ENCODE data around the gene CTNNA1. TPM values are rescaled to one million over a fixed set of nuclear protein-coding genes. Genes with fewer than 3 reads are reported as not detected.

CTNNA1 gene
- polyA plus RNA-seq, 1 donor (not counting 4 experiments of a cell fraction or from before 2014, with no cell fraction given), result 119 TPM

DNA sequence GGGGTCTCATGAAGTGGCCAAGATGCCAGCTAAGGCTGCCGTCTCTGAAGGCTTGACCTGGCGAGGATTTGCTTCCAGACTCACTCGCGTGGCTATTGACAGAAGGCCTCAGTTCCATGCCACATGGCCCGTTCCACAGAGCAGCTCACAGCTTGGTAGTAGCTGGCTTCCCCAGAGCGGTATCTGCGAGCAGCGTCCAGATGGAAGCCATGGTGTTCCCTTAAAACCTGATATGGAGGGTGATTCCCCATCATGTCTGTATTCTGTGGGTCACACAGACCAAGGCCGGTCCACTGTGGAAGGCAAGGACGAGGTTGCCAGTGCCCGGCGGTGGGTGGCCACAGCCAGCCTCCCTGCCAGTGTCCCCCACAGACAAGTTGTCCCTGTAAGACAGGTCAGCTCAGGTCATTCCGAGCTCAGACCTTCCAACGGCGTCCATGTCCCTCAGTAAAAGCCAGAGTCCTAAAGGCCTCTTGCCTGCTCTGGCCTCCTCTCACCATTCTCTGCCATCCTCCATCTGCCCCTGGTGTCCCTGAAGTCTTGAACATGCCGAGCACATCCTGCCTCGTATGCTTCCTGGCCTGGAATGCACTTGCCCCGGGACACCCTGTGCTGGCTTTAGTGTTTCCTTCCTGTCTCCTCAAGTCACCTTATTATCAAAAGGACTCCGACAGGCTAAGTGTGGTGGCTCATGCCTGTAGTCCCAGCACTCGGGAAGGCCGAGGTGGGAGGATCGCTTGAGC is 183.2 kb downstream of the CTNNA1 start:
- TF ChIP-seq, protein P1, sequence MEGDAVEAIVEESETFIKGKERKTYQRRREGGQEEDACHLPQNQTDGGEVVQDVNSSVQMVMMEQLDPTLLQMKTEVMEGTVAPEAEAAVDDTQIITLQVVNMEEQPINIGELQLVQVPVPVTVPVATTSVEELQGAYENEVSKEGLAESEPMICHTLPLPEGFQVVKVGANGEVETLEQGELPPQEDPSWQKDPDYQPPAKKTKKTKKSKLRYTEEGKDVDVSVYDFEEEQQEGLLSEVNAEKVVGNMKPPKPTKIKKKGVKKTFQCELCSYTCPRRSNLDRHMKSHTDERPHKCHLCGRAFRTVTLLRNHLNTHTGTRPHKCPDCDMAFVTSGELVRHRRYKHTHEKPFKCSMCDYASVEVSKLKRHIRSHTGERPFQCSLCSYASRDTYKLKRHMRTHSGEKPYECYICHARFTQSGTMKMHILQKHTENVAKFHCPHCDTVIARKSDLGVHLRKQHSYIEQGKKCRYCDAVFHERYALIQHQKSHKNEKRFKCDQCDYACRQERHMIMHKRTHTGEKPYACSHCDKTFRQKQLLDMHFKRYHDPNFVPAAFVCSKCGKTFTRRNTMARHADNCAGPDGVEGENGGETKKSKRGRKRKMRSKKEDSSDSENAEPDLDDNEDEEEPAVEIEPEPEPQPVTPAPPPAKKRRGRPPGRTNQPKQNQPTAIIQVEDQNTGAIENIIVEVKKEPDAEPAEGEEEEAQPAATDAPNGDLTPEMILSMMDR (optimal IDR thresholded peaks at IDR 0.05 in 1 of 3, IDR thresholded peaks at IDR 0.05 in 1 of 3, conservative IDR thresholded peaks at IDR 0.05 in 1 of 3; ENCODE audit: extremely low read depth in 1 of 3, insufficient read depth in 2 of 3, low read length in 3 of 3), result no peak
- TF ChIP-seq EZH2 (IDR thresholded peaks at IDR 0.05; ENCODE audit: low read length), result no peak
- Histone ChIP-seq H4K20me1 (ENCODE audit: control insufficient read depth, extremely low read depth, insufficient read depth, low read length) (no peaks in the 10 kb centered on the region), H3K9ac (ENCODE audit: control insufficient read depth, extremely low read depth, insufficient read depth, low read length) (no peak overlapping the region), H3K36me3 (ENCODE audit: control insufficient read depth in 2 of 2, extremely low read depth in 1 of 2, insufficient read depth in 2 of 2, low read length in 2 of 2) (peaks cover 18 to 24% of the 10 kb centered on the region in 2 experiments), H3K4me1 (ENCODE audit: control insufficient read depth, extremely low read depth, insufficient read depth, low read length) (no peaks in the 10 kb centered on the region), H3K4me3 (ENCODE audit: control insufficient read depth in 2 of 3, extremely low read depth in 1 of 3, insufficient read depth in 2 of 3, low read depth in 1 of 3, low read length in 3 of 3) (no peak overlapping the region), H3K27me3 (ENCODE audit: control insufficient read depth, extremely low read depth, insufficient read depth, low read length) (no peaks in the 10 kb centered on the region), H3K27ac (ENCODE audit: control insufficient read depth, insufficient read depth, low read length) (no peak overlapping the region), H3K9me1 (ENCODE audit: control insufficient read depth, extremely low read depth, insufficient read depth, low read length) (no peaks in the 10 kb centered on the region), H3K79me2 (ENCODE audit: control insufficient read depth, insufficient read depth, low read length) (no peaks in the 10 kb centered on the region), H3K9me3 (ENCODE audit: control insufficient read depth, low read depth, low read length) (no peaks in the 10 kb centered on the region), H2AFZ (ENCODE audit: control insufficient read depth, low read length) (no peak overlapping the region), H3K4me2 (ENCODE audit: control insufficient read depth, extremely low read depth, insufficient read depth, low read depth, low read length) (no peak overlapping the region)
- no peak for FAIRE-seq
- DNase-seq (ENCODE audit: low read depth, low spot score), result no peak
- dilution Hi-C loops (cut with MboI; ENCODE audit: extremely low pct_ligation_motif_present, low sequenced_read_pairs), result no loop called here

DNA sequence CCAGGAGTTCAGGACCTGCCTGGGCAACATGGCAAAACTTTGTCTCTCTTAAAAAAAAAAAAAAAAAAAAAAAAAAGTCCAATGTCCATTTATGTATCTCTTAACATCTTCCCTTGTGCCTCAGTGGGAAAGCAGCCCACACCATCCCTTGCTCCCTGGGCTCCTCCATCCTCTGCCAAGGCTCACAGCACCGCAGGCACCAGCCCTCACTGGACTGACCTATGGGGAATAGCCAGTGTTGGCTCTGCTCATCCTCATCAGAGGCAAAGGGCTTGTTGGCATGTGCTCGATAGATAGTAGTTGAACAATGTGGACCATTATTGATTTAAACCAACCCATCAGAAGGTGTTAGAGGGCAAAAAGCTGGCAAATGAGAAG is 183.7 kb downstream of the CTNNA1 start:
- FAIRE-seq, result no peak
- no peak overlapping the region for H3K4me2 ChIP-seq (ENCODE audit: control insufficient read depth, extremely low read depth, insufficient read depth, low read depth, low read length)

More for the DNA sequence above, 183.7 kb downstream of the CTNNA1 start:
- Histone ChIP-seq H3K9ac (ENCODE audit: control insufficient read depth, extremely low read depth, insufficient read depth, low read length) (no peak overlapping the region), H4K20me1 (ENCODE audit: control insufficient read depth, extremely low read depth, insufficient read depth, low read length) (no peaks in the 10 kb centered on the region), H3K27me3 (ENCODE audit: control insufficient read depth, extremely low read depth, insufficient read depth, low read length) (no peaks in the 10 kb centered on the region), H3K9me3 (ENCODE audit: control insufficient read depth, low read depth, low read length) (no peaks in the 10 kb centered on the region), H3K9me1 (ENCODE audit: control insufficient read depth, extremely low read depth, insufficient read depth, low read length) (no peaks in the 10 kb centered on the region), H3K4me1 (ENCODE audit: control insufficient read depth, extremely low read depth, insufficient read depth, low read length) (no peaks in the 10 kb centered on the region), H3K27ac (ENCODE audit: control insufficient read depth, insufficient read depth, low read length) (no peak overlapping the region), H3K4me3 (ENCODE audit: control insufficient read depth in 2 of 3, extremely low read depth in 1 of 3, insufficient read depth in 2 of 3, low read depth in 1 of 3, low read length in 3 of 3) (no peak overlapping the region), H3K79me2 (ENCODE audit: control insufficient read depth, insufficient read depth, low read length) (no peaks in the 10 kb centered on the region), H3K36me3 (ENCODE audit: control insufficient read depth in 2 of 2, extremely low read depth in 1 of 2, insufficient read depth in 2 of 2, low read length in 2 of 2) (peaks cover 14 to 19% of the 10 kb centered on the region in 2 experiments), H2AFZ (ENCODE audit: control insufficient read depth, low read length) (no peak overlapping the region)
- DNase-seq (ENCODE audit: low read depth, low spot score), result no peak
- dilution Hi-C loops (cut with MboI; ENCODE audit: extremely low pct_ligation_motif_present, low sequenced_read_pairs), result no loop called here
- no peak for TF ChIP-seq EZH2 (IDR thresholded peaks at IDR 0.05; ENCODE audit: low read length)
- TF ChIP-seq, protein P1 (optimal IDR thresholded peaks at IDR 0.05 in 1 of 3, IDR thresholded peaks at IDR 0.05 in 1 of 3, conservative IDR thresholded peaks at IDR 0.05 in 1 of 3; ENCODE audit: extremely low read depth in 1 of 3, insufficient read depth in 2 of 3, low read length in 3 of 3), result no peak

All from keratinocyte (primary cell).